Activated CD8-positive, alpha-beta memory T cell treated with anti-CD3 and anti-CD28 coated beads, Interleukin-2, amount 10 ng/mL, durations not matched to agents 7 days and 5 days (primary cell): Measurements from ENCODE around the gene PSRC1. TPM values are rescaled to one million over a fixed set of nuclear protein-coding genes. Genes with fewer than 3 reads are reported as not detected.

ENCODE experiments used
- ATAC-seq: fragments of 150-1000 bp; cut with Tn5 transposase; one replicate; pipeline ENCODE4 v1.10.0; 2021; ENCODE audit warnings: moderate library complexity
- CTCF ChIA-PET: fragments of 350-600 bp; sonication (Branson Sonifier 250); formaldehyde crosslinking; loops from one replicate; lab custom pipeline; 2021; ENCODE audit warnings: antibody characterized with exemption; lab: Charles Lee
- DNase-seq: peaks from one replicate; pipeline ENCODE4 v3.0.0-alpha.2; 2020
- H3K27ac Mint-ChIP-seq: one replicate; pipeline ENCODE4 v1.8.0; 2021; ENCODE audit warnings: mild to moderate bottlenecking, mixed read lengths
- H3K27me3 Mint-ChIP-seq: one replicate; pipeline ENCODE4 v1.8.0; 2021; ENCODE audit warnings: mixed read lengths
- H3K36me3 Mint-ChIP-seq: one replicate; pipeline ENCODE4 v1.8.0; 2021; ENCODE audit warnings: mild to moderate bottlenecking, mixed read lengths
- H3K4me1 Mint-ChIP-seq: one replicate; pipeline ENCODE4 v1.8.0; 2021; ENCODE audit warnings: mixed read lengths
- H3K4me3 Mint-ChIP-seq: one replicate; pipeline ENCODE4 v1.8.0; 2021; ENCODE audit warnings: mild to moderate bottlenecking, moderate library complexity, mixed read lengths
- H3K9me3 Mint-ChIP-seq: one replicate; pipeline ENCODE4 v1.8.0; 2022; ENCODE audit warnings: low read depth, mixed read lengths
- total RNA-seq, 2 experiments: library from RNA; stranded (reverse); gene quantifications; one replicate each; pipeline ENCODE4 v1.2.3, GENCODE V29; 2021

The PSRC1 gene
- total RNA-seq, 2 experiments from 2014 or later, result 19.6 to 36.1 TPM

- ATAC-seq (peak; percentile 60), DNase-seq (peak; percentile 49)
- Mint-ChIP-seq H3K9me3 (no peaks in the 10 kb centered on the region), H3K27me3 (peaks cover 8% of the 10 kb centered on the region), H3K36me3 (peaks cover 23% of the 10 kb centered on the region), H3K4me3 (no peak overlapping the region), H3K4me1 (peaks cover 10% of the 10 kb centered on the region), H3K27ac (no peak overlapping the region)
- CTCF ChIA-PET, result interaction anchor here (0.7 to 2.0 kb wide), 9 partner anchors 8 to 249 kb away, joined by 3 to 6 read pairs (median 4); partner anchors contain the start of genes CELSR2 and SARS1
These were observed 43.4 kb downstream of the PSRC1 start for GRCh38 chr1:109239409-109240068.

GRCh38 chr1:109239047-109239408 is 43.9 kb downstream of the PSRC1 start:
- Mint-ChIP-seq H3K4me1 (peaks cover 13% of the 10 kb centered on the region), H3K27ac (no peak overlapping the region), H3K4me3 (no peak overlapping the region), H3K9me3 (no peaks in the 10 kb centered on the region), H3K36me3 (peaks cover 24% of the 10 kb centered on the region), H3K27me3 (peaks cover 5% of the 10 kb centered on the region)
- no peak for ATAC-seq
- no peak for DNase-seq
- CTCF ChIA-PET, result interaction anchor here (1.0 to 2.0 kb wide), 10 partner anchors 8 to 250 kb away, joined by 3 to 6 read pairs (median 4); partner anchors contain the start of genes CELSR2 and SARS1

GRCh38 chr1:109238382-109238781 is 44.6 kb downstream of the PSRC1 start:
- CTCF ChIA-PET, result interaction anchor here (0.9 to 1.6 kb wide), 8 partner anchors 9 to 198 kb away, joined by 3 to 5 read pairs (median 4); partner anchors contain the start of genes CELSR2, PSMA5 and SARS1
- Mint-ChIP-seq H3K27me3 (peaks cover 5% of the 10 kb centered on the region), H3K27ac (no peak overlapping the region), H3K4me1 (peaks cover 13% of the 10 kb centered on the region), H3K4me3 (no peak overlapping the region), H3K9me3 (no peaks in the 10 kb centered on the region), H3K36me3 (peaks cover 24% of the 10 kb centered on the region)
- ATAC-seq (no peak), DNase-seq (no peak)

DNA sequence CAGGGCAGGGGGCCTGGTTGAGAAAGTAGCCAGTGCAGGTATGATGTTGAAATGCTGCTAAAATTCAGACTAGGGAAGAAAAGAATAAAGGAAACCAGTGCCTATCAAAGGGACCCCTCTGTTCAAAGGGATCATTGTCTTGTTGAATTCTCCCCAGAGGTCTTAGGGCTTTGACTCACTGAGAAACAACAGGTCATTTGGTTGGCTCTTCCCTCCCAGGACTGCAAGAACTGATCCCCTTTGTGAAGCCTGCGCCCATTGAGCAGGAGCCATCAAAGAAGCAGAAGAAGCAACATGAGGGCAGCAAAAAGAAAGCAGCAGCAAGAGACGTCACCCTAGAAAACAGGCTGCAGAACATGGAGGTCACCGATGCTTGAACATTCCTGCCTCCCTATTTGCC is 45.4 kb downstream of the PSRC1 start:
- Mint-ChIP-seq H3K36me3 (peaks cover 30% of the 10 kb centered on the region), H3K27me3 (peaks cover 2% of the 10 kb centered on the region), H3K4me3 (no peak overlapping the region), H3K27ac (no peak overlapping the region), H3K9me3 (no peaks in the 10 kb centered on the region), H3K4me1 (peaks cover 13% of the 10 kb centered on the region)
- no peak for ATAC-seq
- CTCF ChIA-PET, result interaction anchor here (0.9 to 1.4 kb wide), 3 partner anchors 36 to 189 kb away, joined by 3 to 4 read pairs (median 3); partner anchors contain the start of gene PSMA5
- no peak for DNase-seq

GRCh38 chr1:109235137-109235536 is 47.8 kb downstream of the PSRC1 start:
- no peak for ATAC-seq
- Mint-ChIP-seq H3K36me3 (peaks cover 46% of the 10 kb centered on the region), H3K9me3 (no peaks in the 10 kb centered on the region), H3K27ac (peak overlapping the region; percentile 33), H3K4me1 (peaks cover 13% of the 10 kb centered on the region), H3K4me3 (no peak overlapping the region), H3K27me3 (no peaks in the 10 kb centered on the region)
- CTCF ChIA-PET, result interaction anchor here (1.4 to 2.0 kb wide), 2 partner anchors 21 to 164 kb away, joined by 5 read pairs; no protein-coding TSS in a partner anchor
- DNase-seq, result no peak

- no peak overlapping the region for H3K4me3 Mint-ChIP-seq
- no peak overlapping the region for H3K27ac Mint-ChIP-seq
- ATAC-seq, result no peak
- no peaks in the 10 kb centered on the region for H3K9me3 Mint-ChIP-seq
- H3K36me3 Mint-ChIP-seq, result peaks cover 53% of the 10 kb centered on the region
- no peak for DNase-seq
- peaks cover 13% of the 10 kb centered on the region for H3K4me1 Mint-ChIP-seq
- CTCF ChIA-PET, result interaction anchor here (1.2 to 1.9 kb wide), 3 partner anchors 8 to 33 kb away, joined by 3 to 5 read pairs (median 4); no protein-coding TSS in a partner anchor
- no peaks in the 10 kb centered on the region for H3K27me3 Mint-ChIP-seq
These were observed 51.9 kb downstream of the PSRC1 start for GRCh38 chr1:109231066-109231465.

Other genes starting within 250 kb of the PSRC1 start
- 10 to 100 TPM; 10.7 to 12.0 TPM for gene WDR47, start 241.0 kb downstream of the PSRC1 start, total RNA-seq
- 10 to 100 TPM; 18.1 to 26.4 TPM for gene TAF13, start 207.1 kb downstream of the PSRC1 start, total RNA-seq
- gene TMEM167B, start 192.4 kb downstream of the PSRC1 start, total RNA-seq, result 10 to 100 TPM; 21.8 to 27.0 TPM
- gene ELAPOR1, start 169.0 kb downstream of the PSRC1 start, total RNA-seq, result 10 to 100 TPM in 1 of 2 experiments, 1 to 10 TPM in 1; 4.5 to 11.9 TPM
- gene SARS1, start 69.2 kb downstream of the PSRC1 start, total RNA-seq, result 100 to 1,000 TPM; 148 to 194 TPM
- gene CELSR2, start 33.6 kb downstream of the PSRC1 start, total RNA-seq, result 1 to 10 TPM; 3.3 to 4.0 TPM
- not detected for gene MYBPHL, start 23.9 kb upstream of the PSRC1 start, total RNA-seq
- 1 to 10 TPM; 5.3 to 8.5 TPM for gene SORT1, start 114.8 kb upstream of the PSRC1 start, total RNA-seq
- gene PSMA5, start 143.3 kb upstream of the PSRC1 start, total RNA-seq, result 100 to 1,000 TPM; 178 to 211 TPM
- not detected for gene SYPL2, start 183.4 kb upstream of the PSRC1 start, total RNA-seq
- 10 to 100 TPM; 10.4 to 11.1 TPM for gene ATXN7L2, start 200.8 kb upstream of the PSRC1 start, total RNA-seq
- 10 to 100 TPM; 11.0 to 15.0 TPM for gene CYB561D1, start 210.9 kb upstream of the PSRC1 start, total RNA-seq
- under 1 TPM; 0.20 to 0.26 TPM for gene AMIGO1, start 226.6 kb upstream of the PSRC1 start, total RNA-seq